K562 (cell line): ENCODE data around the gene DEFB116. TPM values are rescaled to one million over a fixed set of nuclear protein-coding genes. Genes with fewer than 3 reads are reported as not detected.

ENCODE experiments used
- GMEB1 ChIP-seq: fragments of 250-450 bp; sonication (Bioruptor Pico); IDR thresholded peaks from 2 replicates; pipeline ENCODE4 v1.4.0; 2020; ENCODE audit warnings: mild to moderate bottlenecking
- MYBL2 ChIP-seq, 2 experiments: fragments of 450-650 bp in 1 of 2; sonication (generic) in 1 of 2; formaldehyde crosslinking in 1 of 2; IDR thresholded peaks; 2 replicates each; pipeline versions ENCODE4 v1.6.1 to v1.8.1; 2017 to 2022; ENCODE audit warnings: borderline replicate concordance in 1 of 2, inconsistent platforms in 1 of 2, low read depth in 1 of 2, mild to moderate bottlenecking in 1 of 2, missing genetic modification reagents in 1 of 2, moderate library complexity in 1 of 2
- NCOR1 ChIP-seq: fragments of 450-650 bp; IDR thresholded peaks from 2 replicates; pipeline ENCODE4 v1.6.1; 2016; ENCODE audit warnings: mild to moderate bottlenecking, moderate library complexity
- NR0B1 ChIP-seq: fragments of 450-650 bp; IDR thresholded peaks from one replicate; pipeline ENCODE4 v1.6.1; 2018; ENCODE audit warnings: mild to moderate bottlenecking, moderate library complexity; ENCODE audit not compliant: partially characterized antibody
- REST ChIP-seq, 2 experiments: fragments of 450-650 bp; formaldehyde crosslinking in 1 of 2; IDR thresholded peaks; 2 replicates each; pipeline versions ENCODE4 v1.4.0 to v1.6.1; 2014 to 2020; ENCODE audit warnings: mild to moderate bottlenecking in 2 of 2, borderline replicate concordance in 1 of 2, low read depth in 1 of 2
- RFX1 ChIP-seq: fragments of 450-650 bp; IDR thresholded peaks from 2 replicates; pipeline ENCODE4 v1.6.1; 2016; ENCODE audit warnings: mild to moderate bottlenecking, moderate library complexity
- SMARCC2 ChIP-seq: fragments of 450-650 bp; IDR thresholded peaks from 2 replicates; pipeline ENCODE4 v1.6.1; 2017; ENCODE audit warnings: antibody characterized with exemption, moderate library complexity, mild to moderate bottlenecking, low read depth
- SMC3 ChIP-seq: conservative IDR thresholded peaks from 2 replicates; pipeline ENCODE4 v1.6.1; 2011; ENCODE audit warnings: low read depth, low read length, improper control_type of control experiment; ENCODE audit not compliant: insufficient read depth
- STAT5A ChIP-seq: IDR thresholded peaks from 2 replicates; pipeline ENCODE4 v1.6.1; 2012; ENCODE audit warnings: low read length, inconsistent platforms, borderline replicate concordance
- ZBED1 ChIP-seq: IDR thresholded peaks from 2 replicates; pipeline ENCODE4 v1.6.1; 2014
- ZNF398 ChIP-seq: fragments of 250-450 bp; sonication (Bioruptor Pico); IDR thresholded peaks from 2 replicates; pipeline ENCODE4 v1.8.0; 2021; ENCODE audit warnings: moderate library complexity, mild to moderate bottlenecking, inconsistent platforms
- polyA plus RNA-seq, 8 experiments: library from polyadenylated mRNA; depleted of rRNA in 4 of 8; stranded (reverse) in 5 of 8; unstranded in 3 of 8; fragments of >200 nt; fragmentation: Nextera tagmentation in 2 of 8; fragmentation: Illumina TruSeq in 1 of 8; extraction: Ambion mirVana in 2 of 8; extraction: Trizol in 1 of 8; gene quantifications; 2 replicates each; pipeline versions ENCODE4 v1.2.1 to v1.2.3, GENCODE V29; 2011 to 2014; ENCODE audit warnings: inconsistent platforms in 1 of 8, missing spikeins in 1 of 8
- total RNA-seq, 7 experiments: library from RNA; depleted of rRNA in 6 of 7; stranded (reverse); fragments of >200 nt in 6 of 7; fragmentation: Illumina TruSeq in 2 of 7; extraction: Trizol in 2 of 7; gene quantifications; 2 replicates each; pipeline versions ENCODE4 v1.2.1 to v1.2.3, GENCODE V29; 2011 to 2021; ENCODE audit warnings: low replicate concordance in 1 of 7

Gene DEFB116
- total and polyA plus RNA-seq, 9 of the 15 experiments (the other 6 are each of a cell fraction or from before 2014, with no cell fraction given): not detected

GRCh38 chr20:31260326-31260932, 48.0 kb downstream of the DEFB116 start (continued):
- TF ChIP-seq REST (IDR thresholded peaks at IDR 0.05; ENCODE audit: borderline replicate concordance) (peak; percentile 53; the same call in 1 of the 2 replicates), REST (CRISPR knock-in tag; IDR thresholded peaks at IDR 0.05; ENCODE audit: low read depth) (no peak), GMEB1 (CRISPR knock-in tag) (no peak), RFX1 (no peak), SMARCC2 (no peak), NCOR1 (no peak), ZNF398 (CRISPR knock-in tag) (no peak), NR0B1 (no peak), STAT5A (no peak), SMC3 (peak; percentile 53), ZBED1 (no peak), MYBL2 (IDR thresholded peaks at IDR 0.05; ENCODE audit: low read depth) (no peak), MYBL2 (CRISPR knock-in tag; IDR thresholded peaks at IDR 0.05; ENCODE audit: borderline replicate concordance) (no peak)
